HG03460 (cell line): ENCODE data around the gene DMXL2.
"Not testable (repeated sequence)": the region's sequence is repeated elsewhere in the genome, so short reads cannot be mapped to it uniquely, and the experiment has no call there.

Source experiments
- ATAC-seq: cut with Tn5 transposase; IDR thresholded peaks from one replicate; pipeline ENCODE4 v1.9.1; 2021; ENCODE audit not compliant: unreplicated experiment

Gene DMXL2

DNA sequence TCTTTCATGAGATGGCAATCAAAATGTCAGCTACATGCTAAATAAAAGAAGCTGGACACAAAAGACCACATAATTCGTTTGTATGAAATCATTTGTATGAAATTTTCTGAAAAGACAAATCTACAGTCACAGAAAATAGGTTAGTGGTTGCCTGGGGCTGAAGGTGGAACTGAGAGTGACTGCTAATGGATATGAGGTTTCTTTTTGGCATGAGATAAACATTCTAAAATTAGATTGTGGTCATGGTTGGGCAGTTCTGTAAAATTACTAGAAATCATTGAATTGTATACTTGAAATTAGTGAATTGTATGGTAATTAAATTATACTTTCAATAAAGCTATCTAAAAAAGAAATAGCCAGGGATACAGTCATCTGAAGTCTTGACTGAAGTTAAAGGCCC is 2.7 kb upstream of the DMXL2 start:
- no peak for ATAC-seq

DNA sequence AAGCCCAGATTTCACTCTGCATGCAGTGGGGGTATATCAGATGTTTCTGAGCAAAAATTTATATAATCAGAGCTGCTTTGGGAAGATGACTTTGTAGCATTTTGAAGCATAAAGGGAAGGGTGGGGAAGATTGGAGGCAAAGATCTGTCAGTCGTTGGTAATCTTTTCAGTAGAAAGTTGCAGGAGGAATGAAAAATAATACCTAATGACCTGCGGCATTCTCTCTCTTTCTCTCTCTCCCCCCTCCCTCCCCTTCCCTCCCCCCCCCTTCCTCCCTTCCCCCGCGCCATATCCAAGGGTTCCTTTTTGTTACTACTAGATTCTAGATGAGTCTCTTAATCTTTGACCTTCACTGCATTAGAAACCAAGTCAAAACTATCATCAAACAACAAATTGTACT is 1.5 kb upstream of the DMXL2 start:
- ATAC-seq: no peak

DNA sequence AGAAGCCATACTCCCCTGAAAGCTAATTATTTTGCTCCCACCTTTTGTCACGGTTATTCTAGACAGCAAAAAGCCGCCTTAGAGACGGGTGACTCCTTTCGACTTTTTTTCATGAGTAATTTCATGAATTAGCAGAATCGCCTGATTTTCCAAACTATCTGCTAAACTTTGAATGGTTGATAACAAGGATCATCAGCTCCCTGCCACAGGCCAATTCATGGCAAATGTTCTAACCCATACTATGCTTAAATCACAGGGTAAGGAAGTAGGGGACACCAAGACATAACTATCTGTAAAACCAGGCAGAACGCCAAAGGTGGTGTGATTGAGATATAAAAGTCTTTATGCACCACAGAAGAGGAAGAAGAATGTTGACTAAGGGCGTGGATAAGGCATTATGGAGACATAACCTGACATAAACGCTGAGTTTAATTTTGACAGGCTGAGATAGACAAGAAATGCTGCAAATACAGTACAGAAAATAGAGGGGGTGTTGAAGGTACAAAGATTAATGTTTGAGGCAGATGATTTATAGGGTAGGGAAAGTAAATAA is 891 bp upstream of the DMXL2 start:
- ATAC-seq: no peak

DNA sequence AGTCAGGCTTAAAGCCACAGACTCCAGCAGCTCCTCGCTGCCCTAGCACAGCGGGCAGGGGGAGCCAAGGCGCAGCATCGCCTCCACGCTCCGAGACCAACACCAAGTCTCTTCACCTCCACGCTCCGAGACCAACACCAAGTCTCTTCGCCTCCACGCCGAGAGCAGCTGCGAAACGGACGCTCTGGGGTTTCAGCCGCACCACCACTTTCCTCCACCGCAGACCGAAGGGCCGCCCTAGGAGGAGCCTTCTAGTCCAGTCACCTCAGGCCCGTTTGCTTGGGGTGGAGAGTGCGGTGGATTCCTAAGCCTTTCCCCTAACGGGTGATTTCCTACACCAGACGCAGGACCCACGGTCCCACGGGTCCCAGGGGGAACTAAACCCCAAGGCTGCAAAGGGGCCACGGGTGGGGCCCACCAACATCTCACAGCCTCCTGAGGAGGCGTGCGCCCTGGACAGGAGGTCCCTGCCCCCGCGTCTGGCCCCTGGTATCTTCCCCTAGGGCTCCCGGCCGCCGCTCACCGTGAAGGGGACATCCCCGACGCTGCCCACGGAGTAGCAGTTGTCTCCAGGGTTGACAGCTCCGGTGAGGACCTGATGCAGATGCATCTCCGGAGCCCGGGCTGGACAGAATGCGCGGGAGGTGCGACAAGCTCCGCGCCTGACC is 501 bp downstream of the DMXL2 start:
- ATAC-seq: peak; percentile 49

DNA sequence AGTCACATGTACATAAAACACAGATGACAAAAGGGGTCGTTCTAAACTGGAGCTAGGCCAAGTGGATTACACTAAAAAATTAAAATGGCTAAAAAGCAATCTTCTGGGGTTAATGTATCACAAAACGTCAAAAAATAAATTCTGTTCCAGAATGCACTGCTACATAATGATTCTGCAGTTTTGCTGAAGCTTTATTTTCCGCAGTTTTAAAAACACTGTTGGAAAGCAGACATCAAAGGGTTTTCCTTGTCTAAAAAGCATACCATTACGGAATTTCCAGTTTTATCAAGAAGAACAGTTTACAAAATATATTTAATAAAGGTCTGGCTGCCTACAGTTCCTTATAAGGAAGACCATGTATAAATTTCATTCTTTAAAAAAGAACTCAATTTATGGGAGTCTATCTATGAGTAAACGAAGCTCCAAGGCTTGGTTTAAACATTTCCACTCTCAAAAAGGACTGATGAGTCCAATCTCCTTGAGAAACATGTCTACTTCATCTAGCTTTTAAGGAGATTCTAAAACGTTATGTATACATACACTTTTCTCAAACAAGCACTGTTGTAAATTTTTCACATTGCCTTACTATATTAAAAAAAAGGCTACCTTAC is 1.3 kb downstream of the DMXL2 start:
- no peak for ATAC-seq

DNA sequence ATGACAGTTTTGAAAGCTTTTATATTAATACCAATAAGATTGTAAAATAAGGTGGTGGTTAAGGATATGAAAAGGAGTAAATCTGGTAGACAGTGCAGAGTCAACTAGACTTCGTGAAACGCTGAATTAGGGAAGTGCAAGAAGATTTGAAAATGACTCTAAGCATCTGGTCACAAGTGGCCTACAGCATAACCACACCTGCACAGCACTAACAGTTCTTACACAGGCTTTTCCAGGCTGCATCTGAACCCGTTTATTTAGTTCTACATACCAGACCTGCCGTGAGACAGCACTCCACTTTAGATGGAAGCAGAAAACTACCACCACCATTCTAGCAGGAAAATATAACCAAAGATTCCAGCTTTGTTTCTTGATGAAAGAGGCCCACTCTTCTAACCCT is 1.9 kb downstream of the DMXL2 start:
- ATAC-seq: no peak

DNA sequence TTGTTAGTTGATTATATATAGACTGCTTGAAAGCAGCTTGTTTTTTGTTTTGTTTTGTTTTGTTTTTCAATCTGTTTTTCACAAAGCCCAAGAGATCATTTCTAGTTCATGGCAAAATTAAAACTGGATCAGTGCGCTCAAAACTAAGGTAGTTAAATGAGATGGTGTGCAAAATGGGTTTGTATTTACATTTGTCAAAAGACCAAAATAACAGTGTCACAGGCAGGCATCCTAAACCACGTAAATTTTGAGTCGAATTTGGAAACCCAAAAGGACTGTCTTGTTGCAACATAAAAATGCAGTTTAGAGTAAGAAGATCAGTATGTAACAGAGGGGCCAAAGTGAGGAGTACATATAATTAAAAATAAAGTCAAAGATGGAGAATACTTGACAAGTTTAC is 2.4 kb downstream of the DMXL2 start:
- no peak for ATAC-seq

DNA sequence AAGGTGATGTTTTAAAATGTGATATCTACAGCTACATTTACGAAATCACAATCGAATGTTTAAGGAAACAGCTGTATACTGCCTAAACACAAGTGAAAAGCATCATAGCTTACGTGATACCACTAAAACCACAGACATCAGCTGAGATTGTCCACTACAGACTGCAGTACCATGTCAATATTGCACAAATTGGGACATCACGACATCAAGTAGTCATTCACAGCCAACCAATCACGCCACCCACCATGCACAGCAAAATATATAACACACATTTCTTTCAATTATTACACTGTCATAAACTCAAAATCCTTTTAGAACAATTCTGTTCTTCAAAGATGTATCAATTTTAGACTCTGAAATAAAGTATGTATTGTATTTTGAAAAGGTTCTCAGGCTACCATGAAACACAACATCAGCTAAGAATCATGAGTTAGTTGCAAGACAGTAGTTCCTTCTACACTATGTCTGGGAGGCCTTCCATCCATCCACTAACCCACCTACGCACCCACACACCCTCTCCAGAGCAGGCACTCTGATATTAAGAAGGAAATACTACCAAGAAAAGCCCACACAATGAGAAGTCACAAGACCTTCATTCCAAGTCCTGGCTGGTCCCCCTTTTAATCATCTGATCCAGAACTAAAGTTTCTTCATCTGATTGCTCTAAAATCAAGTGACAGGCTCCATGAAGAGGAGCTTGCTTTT is 3.1 kb downstream of the DMXL2 start:
- no peak for ATAC-seq

DNA sequence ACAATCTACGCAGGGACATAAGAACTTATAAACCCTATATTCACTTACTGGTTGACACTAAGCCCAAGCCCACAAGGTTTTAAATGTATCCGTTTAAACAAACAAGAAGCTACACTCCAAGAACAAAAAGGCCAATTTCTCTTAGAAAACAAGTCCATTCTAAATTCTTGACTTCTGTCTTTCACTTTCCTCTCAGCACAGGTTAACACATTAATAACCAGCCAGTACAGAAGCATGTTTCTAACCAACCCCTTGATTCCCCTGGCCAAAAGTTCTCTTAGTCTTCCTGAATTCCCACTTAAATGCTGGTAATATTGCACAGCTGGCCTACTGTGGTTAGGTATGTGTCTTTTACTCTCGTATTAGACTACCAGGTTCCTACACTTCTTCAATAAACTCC is 4.7 kb downstream of the DMXL2 start:
- no peak for ATAC-seq

DNA sequence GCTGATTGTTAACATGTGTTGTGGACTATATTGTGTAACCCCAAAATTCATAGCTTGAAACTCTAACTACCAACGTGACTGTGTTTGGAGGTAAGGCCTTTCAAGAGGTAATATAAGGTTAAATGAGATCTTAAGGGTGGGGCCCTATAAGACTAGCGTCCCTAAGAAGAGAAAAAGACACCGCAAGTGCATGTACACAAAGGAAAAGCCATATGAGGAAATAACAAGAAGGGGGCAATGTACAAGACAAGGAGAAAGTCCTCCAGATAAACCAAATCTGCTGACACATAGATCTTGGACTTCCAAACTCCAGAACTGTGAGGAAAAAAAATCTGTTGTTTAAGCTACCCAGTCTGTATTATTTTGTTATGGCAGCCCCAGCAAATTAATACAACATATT is 8.6 kb downstream of the DMXL2 start:
- no peak for ATAC-seq

DNA sequence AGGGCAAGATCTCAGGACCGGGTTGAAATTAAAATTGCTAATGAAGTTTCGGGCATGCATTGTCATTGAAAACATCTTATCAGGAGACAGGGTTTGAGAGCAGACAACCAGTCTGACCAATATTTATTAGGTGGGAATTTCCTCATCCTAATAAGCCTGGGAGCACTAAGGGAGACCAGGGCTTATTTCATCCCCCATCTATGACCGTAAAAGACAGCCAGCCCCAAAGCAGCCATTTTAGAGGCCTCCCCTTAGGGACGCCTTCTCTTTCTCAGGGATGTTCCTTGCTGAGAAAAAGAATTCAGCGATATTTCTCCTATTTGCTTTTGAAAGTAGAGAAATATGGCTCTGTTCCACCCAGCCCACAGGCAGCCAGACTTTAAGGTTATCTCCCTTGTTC is 9.9 kb downstream of the DMXL2 start:
- ATAC-seq: not testable (repeated sequence)

DNA sequence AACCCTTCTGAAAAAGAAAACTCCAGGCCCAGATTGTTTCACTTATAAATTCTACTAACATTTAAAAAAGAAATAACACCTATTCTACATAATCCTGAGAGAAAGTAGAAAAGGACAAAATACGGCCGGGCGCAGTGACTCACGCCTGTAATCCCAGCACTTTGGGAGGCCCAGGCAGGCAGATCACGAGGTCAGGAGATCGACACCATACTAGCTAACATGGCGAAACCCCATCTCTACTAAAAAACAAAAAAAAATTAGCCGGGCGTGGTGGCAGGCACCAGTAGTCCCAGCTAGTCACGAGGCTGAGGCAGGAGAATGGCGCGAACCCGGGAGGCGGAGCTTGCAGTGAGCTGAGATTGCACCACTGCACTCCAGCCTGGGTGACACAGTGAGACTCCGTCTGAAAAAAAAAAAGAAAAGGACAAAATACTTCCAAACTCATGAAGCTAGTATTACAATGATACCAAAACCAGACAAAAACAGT is 19.1 kb downstream of the DMXL2 start:
- ATAC-seq: not testable (repeated sequence)

DNA sequence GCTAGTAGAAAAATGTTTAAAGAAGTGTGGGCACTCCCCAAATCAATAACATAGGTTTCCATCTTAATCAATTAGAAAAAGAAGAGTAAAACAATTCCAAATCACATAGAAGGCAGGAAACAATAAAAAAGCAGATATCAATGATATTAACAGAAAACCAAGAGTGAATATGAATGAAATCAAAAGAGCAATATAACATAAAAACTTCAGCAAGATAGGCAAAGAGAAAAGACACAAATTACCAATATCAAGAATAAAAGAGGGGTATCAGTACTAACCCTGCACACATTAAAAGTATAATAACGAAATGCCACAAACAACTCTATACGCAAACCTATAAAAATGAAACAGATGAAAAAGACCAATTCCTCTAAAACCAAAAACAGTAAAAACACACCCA is 19.6 kb downstream of the DMXL2 start:
- no peak for ATAC-seq

DNA sequence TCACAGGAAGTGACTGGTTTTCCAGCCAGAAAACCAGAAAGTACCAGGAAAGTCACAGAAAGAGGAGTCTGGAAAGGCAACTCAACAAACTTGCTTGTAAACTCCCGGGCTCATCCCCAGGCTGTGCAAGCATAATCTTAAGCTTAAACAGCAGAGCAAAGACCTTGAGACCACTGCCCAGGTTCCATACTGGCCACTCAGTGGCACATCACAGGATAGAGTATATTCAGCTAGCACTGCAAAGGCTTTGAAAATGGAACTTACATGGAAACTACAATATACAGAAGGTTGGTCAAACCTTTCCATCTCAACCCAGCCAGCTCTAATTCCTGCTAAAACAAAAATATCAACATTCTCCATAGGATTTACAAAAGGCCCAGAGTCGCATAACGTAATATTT is 20.1 kb downstream of the DMXL2 start:
- no peak for ATAC-seq

DNA sequence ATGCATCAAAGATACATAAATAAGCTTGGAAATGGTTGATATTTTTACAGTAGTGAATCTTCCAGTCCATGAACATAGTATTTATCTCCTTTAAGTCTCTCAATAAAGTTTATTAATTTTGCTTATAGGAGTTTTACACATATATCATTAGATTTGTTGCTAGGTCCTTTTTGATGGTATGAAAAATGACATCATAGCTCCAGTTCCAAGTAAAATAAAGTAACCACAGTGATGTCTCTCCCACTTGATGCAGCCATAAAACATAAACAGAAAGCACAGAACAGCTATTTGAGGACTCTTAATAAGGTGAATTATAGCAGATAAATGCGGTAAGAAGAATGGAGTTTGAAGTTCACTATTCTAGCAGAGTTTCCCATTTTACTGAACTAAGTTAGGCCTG is 20.8 kb downstream of the DMXL2 start:
- no peak for ATAC-seq

DNA sequence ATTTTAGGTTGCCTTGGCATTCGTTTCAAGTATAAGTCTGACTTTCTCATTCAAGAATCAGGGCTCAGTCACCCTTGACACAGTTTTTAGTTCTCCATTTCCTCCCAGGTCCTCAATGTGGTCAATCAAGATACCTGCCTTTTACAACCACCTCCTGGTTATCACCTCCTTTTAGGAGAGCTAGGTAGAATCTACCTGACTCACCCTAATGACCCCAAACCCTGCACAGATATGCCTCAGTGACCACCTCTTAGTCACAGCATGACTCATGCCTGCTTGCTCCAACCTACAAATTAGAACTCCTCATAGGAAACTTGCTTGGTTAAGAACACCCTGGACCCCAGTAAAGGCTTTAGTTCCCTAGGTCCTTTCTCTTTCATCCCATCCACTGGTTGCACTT is 22.5 kb downstream of the DMXL2 start:
- no peak for ATAC-seq

DNA sequence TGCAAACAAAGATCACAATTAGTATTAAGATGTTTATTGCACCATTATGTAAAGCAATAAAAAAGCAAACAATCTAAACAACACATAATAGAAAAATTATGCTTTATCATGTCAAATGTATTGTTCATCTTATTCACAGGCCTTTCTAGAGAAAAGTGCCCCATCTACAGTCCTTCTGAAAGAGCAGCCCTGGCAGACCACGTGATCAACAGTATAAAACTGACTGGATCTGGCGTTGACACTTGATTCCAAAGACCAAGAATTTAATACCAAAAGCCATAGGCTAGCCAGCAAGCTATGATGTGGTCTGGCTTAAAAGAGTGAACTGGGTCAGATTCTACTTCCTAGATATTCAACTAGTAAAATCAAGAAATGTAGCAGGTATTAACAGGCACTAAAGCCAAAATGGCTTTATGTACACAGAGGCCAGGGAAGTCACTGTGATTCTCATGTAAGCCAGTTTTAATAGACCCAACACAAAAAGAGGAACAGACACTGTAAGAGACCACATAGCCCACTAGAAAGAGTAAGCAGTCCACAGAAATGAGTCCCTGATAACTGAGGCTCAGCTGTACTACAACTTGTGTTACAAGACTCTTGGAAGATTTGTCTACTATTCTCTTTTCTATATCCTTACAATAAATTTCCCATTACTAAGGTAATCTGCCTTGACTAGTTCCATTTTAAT is 32.5 kb downstream of the DMXL2 start:
- ATAC-seq: no peak

DNA sequence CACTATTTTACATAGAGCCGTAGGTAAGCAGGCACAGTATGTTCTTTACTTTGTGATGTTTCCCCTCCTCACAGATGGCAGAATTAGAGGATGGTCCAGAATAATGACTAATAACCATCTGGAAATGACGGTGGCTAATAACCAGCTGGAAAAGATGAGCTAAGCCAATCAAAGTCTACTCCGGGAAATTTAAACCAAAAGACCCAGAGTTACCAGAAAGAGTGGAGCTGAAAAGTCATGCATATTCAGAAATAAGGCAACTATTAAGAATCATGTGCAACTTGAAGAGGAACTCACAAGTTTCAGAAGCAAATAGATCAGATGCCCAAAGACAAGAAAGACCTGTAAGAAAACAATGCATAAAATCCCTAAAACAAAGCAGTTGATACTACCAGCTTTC is 33.6 kb downstream of the DMXL2 start:
- ATAC-seq: no peak

DNA sequence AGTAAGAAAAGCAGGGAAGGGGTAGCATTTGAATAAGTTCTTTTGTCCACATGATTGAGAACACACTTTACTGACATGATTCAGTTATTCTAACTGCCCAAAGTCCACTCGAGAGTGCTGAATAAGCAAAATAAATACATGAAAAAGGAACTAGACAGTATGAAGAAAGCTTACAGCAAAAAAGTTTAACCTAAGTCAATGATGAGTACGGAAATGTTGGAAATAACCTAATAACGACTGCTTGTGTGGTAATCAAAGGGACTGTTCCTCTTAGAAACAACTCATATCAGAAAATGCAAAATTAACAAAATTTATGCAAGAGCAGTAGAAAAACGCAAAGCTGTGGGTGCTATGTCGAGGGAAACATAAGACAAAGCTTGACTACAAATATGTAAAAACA is 36.6 kb downstream of the DMXL2 start:
- no peak for ATAC-seq

DNA sequence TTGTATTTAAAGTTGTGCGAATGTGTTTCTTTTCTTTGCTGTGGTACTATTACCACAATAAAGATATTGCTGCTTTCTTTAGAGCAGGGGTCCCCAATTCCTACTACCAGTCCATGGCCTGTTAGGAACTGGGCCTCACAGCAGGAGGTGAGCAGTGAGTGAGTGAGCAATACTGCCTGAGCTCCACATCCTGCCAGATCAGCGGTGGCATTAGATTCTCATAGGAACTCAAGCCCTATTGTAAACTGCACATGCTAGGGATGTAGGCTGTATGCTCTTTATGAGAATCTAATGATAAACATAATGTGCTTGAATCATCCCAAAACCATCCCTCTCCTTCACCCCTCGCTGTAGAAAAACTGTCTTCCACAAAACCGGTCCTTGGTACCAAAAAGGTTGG is 41.6 kb downstream of the DMXL2 start:
- no peak for ATAC-seq

DNA sequence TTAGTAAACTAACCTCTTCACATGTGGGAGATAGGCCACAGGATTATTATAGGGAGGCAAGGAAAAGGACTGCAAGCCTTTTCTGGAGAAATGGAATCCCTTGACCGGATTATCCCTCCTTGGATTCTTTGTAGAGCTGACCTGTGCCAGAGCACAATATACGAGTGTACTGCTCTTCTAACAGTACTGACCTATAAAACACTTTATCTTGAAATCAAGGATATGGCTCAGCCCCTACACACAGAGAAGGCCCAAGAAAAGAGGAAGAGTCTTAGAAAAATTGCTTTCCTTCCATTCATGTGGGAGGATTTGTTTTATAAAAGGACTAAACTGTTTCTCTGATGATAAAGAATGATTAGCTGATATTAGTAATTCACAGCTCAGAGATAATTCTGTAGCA is 42.2 kb downstream of the DMXL2 start:
- no peak for ATAC-seq

DNA sequence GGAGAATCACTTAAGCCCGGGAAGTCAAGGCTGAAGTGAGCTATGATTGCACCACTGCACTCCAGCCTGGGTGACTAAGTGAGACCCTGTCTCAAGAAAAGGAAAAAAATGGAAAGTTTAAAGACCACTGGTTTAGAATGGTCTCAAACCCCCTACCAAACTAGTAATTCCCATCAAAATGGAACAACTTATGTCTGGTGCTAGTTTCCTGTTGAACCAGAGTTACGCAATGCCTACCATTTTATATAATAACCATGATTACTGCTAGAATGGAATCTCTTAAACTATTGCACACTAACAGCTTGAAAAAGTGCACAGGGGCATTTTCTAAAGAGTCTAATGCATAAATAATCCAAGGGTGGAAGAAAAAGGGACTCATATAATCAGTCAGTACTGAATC is 43.6 kb downstream of the DMXL2 start:
- ATAC-seq: no peak
